Stimulated activated CD8-positive, alpha-beta memory T cell treated with anti-CD3 and anti-CD28 coated beads, Interleukin-7, amount 100 ng/mL, for 24 hours (primary cell): ENCODE measurements around the gene BCAS3.

Source experiments
- DNase-seq: peaks from one replicate; pipeline ENCODE4 v3.0.0-alpha.2; 2020; ENCODE audit warnings: low read depth

The BCAS3 gene

GRCh38 chr17:61398721-61399130 is 721.1 kb downstream of the BCAS3 start:
- no peak for DNase-seq

DNA sequence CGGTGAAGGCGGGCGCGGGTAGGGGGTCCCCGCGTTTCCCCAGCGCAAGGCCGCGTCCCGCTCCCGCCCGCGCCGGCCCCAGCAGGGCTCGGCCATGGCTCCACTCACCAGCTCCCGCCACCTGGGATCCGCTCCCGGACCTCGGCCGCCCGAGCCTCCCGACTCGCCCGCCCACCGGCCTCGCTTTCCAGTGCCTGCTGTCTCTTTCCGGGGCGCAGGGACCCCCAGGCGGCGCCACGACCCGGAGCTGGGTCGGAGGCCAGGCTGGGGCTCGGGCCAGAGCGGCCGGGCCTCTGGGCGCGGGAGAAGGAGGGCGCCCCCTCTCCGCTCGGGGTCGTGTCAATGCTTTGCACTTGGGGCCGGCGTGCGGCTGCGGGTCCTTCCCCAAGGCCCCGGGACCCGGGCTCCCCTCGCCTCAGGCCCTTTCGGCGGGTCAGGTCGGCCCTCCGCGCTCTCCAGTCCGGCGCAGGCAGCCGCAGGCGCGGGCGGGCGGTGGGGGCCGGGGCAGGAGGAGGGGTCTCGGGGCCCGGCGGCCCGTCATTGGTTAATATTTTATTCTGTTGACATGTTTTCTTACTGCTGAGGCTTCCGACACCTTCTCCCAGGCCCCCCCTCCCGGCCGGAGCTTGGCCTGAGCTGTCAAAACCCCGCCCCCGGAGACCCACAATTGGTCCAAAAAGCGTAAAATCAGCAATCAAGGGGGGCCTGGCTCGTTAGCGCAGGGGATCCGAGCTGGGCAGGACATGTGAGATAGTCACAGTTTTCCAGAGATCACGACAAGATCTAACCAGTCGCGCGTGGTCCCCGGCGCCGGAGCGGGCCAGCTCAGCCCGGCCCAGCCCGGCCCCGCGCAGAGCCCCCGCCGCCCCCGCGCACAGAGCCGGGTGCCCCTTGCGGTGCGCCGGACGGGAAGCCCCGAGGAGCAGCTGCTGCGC is 721.7 kb downstream of the BCAS3 start, which contains the start of gene TBX2:
Gene TBX2 (plus strand): TSS at position 713 of the 935 bp plus-strand sequence. CDS start 334 bp downstream, outside the sequence.
- no peak for DNase-seq

DNA sequence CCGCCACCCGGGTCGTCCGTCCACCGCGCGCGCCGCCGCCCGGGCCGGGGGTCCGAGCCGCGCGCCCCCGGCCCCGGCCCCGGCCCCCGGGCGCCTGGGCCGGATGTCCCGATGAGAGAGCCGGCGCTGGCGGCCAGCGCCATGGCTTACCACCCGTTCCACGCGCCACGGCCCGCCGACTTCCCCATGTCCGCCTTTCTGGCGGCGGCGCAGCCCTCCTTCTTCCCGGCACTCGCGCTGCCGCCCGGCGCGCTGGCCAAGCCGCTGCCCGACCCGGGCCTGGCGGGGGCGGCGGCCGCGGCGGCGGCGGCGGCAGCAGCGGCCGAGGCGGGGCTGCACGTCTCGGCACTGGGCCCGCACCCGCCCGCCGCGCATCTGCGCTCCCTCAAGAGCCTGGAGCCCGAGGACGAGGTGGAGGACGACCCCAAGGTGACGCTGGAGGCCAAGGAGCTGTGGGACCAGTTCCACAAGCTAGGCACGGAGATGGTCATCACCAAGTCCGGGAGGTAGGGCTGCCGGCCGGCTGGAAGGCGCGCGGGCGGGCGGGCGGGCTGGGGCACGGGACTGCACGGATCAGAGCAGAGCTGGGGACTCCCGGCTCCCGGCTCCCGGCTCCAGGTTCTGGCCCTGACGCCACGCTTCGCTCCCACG is 722.5 kb downstream of the BCAS3 start:
- no peak for DNase-seq

GRCh38 chr17:61400717-61401388 is 723.2 kb downstream of the BCAS3 start:
- no peak for DNase-seq

DNA sequence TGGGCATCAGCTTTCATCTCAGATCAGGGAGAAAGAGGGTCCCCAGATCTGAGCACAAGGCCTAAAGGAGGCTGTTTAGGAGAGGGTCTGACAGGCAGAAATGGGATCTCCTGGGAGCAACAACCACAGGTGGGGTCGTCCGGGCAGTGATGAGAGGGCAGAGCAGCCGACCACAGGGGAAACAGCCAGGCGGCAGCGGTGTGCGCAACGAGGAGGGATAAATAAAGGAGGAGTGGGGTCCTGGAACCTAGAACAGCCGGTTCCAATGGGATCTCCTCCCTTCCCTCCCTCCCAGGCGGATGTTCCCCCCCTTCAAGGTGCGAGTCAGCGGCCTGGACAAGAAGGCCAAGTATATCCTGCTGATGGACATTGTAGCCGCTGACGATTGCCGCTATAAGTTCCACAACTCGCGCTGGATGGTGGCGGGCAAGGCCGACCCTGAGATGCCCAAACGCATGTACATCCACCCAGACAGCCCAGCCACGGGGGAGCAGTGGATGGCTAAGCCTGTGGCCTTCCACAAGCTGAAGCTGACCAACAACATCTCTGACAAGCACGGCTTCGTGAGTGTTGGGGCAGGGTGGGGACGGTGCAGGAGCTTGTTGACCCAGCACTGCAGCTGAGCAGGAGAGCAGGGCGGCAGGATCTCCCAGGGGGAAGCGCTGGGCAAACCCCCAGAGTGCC is 723.9 kb downstream of the BCAS3 start:
- DNase-seq, result no peak

- DNase-seq, result no peak
Measured at GRCh38 chr17:61402073-61402541, 724.5 kb downstream of the BCAS3 start.

- DNase-seq, result no peak
Measured at GRCh38 chr17:61402978-61403800, 725.5 kb downstream of the BCAS3 start.

DNA sequence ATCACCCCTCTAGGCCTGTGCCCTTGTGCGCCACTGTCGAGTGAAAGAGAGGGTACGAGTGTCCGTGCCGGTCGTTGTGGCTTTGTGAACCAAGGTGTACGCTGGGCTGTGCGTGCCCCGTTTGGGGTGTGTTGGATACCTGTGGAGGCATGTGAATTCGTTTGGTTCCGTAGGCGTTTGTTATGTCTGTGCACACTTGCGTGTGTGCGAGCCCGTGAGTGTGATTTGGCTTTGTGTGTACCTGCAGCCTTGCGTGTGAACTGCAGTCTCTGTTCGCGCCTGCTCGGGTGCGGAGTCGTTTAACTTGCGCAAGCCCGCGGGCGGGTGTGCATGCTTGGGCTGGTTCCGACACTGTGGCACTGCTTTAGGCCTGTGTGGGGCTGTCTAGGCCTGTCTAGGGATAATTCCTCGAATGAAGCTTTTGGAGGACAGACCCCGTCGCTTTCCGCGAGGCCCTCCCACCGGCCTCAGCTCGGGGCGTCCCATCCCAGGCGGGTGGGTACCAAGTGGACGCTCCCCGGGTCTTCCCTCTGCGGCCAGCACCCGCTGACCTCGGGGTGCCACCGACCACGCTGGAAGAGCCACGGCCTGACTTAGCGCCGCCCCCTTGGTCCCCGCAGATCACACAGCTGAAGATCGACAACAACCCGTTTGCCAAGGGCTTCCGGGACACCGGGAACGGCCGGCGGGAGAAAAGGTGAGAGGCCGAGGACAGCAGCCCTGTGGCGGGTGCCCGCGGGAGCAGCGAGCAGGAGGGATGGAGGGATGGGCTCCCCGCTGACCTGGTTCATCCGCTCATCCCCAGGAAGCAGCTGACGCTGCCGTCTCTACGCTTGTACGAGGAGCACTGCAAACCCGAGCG is 726.4 kb downstream of the BCAS3 start:
- no peak for DNase-seq

GRCh38 chr17:61404663-61404912 is 726.9 kb downstream of the BCAS3 start:
- no peak for DNase-seq

- DNase-seq, result no peak
Measured at GRCh38 chr17:61404913-61405685, 727.4 kb downstream of the BCAS3 start.

DNA sequence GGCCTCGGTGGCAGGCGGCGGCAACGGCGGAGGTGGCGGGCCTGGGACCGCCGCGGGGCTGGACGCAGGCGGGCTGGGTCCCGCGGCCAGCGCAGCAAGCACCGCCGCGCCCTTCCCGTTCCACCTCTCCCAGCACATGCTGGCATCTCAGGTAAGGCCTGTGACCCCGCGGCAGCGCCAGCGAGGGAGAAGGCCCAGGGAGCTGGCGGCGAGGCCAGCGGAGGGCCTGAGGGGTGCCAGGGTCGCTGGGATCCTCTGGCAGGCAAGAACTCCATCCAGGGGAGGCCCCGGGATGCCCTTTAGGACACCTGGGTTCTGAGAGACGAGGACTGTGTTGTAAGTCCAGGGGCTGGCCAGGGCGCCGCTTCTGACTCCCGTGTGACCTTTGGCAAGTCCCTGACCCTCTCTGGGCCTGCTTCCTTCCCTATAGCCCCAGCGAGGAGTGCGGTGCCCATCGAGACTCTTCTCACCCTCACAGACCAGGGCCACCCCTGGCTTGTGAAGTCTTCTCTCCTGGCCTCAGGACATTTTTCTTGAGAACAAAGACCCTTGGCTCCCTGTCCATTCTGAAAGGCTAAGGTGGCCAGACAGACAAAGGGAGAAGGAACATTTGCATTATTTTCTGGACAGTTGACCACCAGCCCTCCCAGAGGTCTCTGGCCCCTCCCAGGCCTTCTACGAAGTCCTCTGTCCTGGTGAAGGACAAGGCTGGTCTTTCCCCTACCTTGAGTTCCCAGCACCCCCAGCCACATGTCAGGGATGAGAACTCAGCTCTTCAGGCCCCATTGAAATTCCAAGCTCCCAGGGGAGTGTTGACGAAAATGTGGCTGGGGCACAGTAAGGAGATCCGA is 728.3 kb downstream of the BCAS3 start:
- no peak for DNase-seq

DNA sequence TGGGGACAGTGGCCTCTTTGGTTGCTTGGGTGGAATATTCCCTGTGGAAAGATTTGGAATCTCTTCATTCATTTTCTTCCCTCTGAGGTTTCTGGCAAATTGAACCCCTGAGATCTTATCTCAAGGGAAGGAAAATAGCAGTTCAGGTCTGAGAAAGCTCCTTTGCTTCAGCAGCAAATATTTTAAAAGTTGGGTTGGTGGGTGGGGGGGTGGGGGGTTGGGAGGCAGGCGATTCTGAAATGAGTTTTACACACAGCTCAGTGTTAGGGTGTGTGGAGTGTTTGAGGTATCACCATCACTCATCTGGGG is 728.8 kb downstream of the BCAS3 start:
- DNase-seq, result no peak

DNA sequence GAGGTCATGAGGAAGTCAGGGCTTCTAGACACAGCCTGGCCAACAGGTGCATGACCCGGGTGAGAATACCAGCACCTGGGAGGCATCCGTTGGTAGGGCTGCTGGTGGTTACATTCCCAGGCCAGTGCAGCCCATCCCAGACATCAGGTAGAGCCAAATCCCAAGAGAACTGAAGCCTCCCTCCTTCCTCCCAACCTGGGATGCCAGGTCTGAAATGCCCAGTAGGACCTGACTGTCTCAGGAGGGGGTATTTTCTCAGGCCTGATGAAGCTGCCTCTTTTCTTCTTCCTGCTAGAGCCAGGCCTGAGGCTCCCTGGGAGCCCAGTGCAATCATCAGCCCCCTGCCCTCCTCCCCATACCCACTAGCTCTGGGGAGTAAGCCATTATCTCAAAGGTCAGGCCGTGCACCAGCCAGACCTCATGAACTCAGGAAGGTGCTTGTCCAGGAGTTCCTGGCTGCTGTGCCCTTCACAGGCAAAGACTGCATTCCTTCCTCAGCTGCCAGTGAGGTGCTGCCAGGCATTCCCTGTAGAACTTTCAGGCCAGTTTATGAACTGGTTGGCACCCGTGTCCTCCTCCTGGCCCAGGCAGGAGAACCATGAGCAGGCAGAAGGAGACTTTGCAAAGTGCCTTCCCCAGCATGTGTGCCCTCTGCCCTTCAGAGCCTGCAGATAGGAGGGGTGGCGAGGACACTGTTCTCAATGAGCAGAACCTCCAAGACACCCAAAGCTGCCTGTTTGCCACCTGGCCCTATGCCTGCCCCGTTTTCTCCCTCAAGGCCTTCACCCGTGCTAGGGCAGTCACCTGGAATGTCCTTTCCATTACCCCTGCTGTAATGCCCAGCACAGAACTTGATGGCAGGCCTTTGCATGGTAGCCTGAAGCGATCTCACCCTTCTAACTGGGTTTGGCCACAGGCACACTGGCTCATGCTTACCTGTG is 729.6 kb downstream of the BCAS3 start:
- no peak for DNase-seq

- no peak for DNase-seq
Measured at GRCh38 chr17:61408151-61409041, 730.7 kb downstream of the BCAS3 start.

- no peak for DNase-seq
Measured at GRCh38 chr17:61409301-61410112, 731.9 kb downstream of the BCAS3 start.
